Measurements from ENCODE around the gene FNBP1.
A peak's percentile ranks its signal among the peaks of the same experiment; 100 is the strongest.

The FNBP1 gene

DNA sequence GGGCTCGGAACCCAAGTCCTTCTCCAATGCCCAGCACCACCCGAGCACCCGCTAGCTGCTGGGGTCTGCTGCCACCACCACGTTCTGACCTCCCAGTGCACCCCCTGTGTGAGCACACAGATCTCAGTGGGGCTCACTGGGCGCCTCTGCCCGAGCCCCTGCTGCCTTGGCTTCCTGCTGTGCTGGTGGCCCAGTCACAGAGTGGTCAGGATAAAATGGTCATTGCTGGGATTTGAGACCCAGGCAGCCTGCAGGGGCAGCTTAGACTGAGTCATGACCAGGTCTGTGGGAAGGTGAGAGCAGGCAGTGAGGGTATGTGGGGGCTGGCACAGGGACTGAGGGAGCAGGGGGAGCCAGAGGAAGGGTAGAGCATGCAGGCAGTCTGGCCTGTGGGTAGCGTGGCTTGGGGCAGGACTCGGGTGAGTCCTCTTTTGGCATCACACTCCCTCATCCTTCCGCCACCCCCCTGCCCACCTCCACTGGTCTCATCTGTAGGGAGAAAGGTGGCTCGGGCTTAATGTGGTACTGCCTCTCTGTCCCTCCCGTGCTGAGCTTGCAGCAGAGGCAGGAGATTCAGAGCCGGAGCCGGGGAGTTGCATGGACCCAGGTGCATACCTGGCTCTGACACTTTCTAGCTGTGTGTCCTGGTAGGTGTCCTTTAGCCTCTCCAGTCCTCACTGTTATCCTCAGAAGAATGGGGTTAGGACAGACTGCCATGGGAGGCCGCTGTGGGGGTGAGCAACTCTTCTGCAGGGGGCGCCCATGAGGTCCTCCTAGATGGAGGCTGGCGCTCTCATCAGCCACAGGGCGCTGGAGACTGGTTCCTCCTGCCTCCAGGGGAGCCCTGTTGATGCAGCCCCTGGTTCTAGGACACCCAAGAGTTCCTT lies 175.6 kb downstream of the FNBP1 start:
- Histone ChIP-seq H3K4me3 (no peak overlapping the region), H3K4me2 (peak overlapping the region; percentile 52 to 90 (median 74)), H3K9ac (peak overlapping the region in 10 of 11 experiments; percentile 23 to 70 (median 46); a peak in 17 of 22 replicates), H3K27ac (peak overlapping the region in 9 of 11 experiments; percentile 5 to 86 (median 70); a peak in 17 of 22 replicates), H3K27me3 (no peaks in the 10 kb centered on the region), H3K36me3 (peaks cover 0 to 21% (median 8%) of the 10 kb centered on the region in 11 experiments; a peak in 8 of 22 replicates), H3K4me1 (peaks cover 25 to 71% (median 67%) of the 10 kb centered on the region in 10 experiments), H4K20me1 (peaks cover 0 to 3% (median 0%) of the 10 kb centered on the region in 11 experiments; a peak in 1 of 22 replicates), H3K9me3 (replicated peaks in 1 of 11) (no peaks in the 10 kb centered on the region)
- no peak for TF ChIP-seq Cebpa-rat (IDR thresholded peaks at IDR 0.05)

DNA sequence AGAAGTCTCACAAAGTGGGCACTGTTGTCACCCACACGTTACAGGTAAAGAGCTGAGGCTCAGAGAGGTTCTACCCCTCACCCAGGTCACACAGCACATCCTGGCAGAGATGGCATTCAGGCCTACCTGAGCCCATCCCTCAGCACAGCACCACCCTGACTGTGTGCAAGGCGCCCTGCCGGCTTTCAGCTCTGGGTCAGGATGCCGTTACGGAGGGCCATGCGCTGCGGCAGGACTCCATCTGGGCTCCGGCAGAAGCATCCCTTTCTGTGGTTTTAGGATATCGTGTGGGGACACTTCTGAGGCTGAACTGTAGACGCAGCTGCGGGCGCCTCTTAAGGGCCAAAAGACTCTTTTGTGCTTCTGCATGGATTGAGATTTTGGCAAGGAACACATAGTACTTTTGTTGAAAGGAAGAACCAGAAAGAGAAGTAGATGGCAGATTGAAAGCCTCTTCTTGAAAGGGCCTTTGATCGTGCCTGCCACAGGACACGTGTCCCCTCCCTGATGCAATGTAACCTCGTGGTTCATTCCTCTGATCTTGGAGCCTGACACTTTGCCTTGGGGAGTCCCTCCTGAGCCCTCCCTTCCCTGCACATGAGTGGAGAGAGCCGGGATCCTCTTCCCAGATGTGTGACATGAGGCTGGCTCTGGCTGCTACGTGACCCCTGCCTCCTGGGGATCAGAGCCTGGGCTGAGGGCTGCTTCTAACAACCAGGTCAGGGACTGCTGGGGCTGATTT lies 176.4 kb downstream of the FNBP1 start:
- peaks cover 0 to 3% (median 0%) of the 10 kb centered on the region in 11 experiments; a peak in 1 of 22 replicates for H4K20me1 ChIP-seq
- peak overlapping the region in 10 of 11 experiments; percentile 23 to 70 (median 46); a peak in 17 of 22 replicates for H3K9ac ChIP-seq
- peaks cover 26 to 79% (median 75%) of the 10 kb centered on the region in 10 experiments for H3K4me1 ChIP-seq
- H3K36me3 ChIP-seq = peaks cover 3 to 28% (median 14%) of the 10 kb centered on the region in 11 experiments; a peak in 20 of 22 replicates
- no peak; a peak in 1 of 22 replicates for TF ChIP-seq Cebpa-rat (IDR thresholded peaks at IDR 0.05)
- no peaks in the 10 kb centered on the region for H3K27me3 ChIP-seq
- no peaks in the 10 kb centered on the region for H3K9me3 ChIP-seq (replicated peaks in 1 of 11)
- H3K4me3 ChIP-seq = no peak overlapping the region
- peak overlapping the region in 9 of 11 experiments; percentile 5 to 86 (median 70); a peak in 17 of 22 replicates for H3K27ac ChIP-seq
- peak overlapping the region; percentile 52 to 90 (median 74) for H3K4me2 ChIP-seq

DNA sequence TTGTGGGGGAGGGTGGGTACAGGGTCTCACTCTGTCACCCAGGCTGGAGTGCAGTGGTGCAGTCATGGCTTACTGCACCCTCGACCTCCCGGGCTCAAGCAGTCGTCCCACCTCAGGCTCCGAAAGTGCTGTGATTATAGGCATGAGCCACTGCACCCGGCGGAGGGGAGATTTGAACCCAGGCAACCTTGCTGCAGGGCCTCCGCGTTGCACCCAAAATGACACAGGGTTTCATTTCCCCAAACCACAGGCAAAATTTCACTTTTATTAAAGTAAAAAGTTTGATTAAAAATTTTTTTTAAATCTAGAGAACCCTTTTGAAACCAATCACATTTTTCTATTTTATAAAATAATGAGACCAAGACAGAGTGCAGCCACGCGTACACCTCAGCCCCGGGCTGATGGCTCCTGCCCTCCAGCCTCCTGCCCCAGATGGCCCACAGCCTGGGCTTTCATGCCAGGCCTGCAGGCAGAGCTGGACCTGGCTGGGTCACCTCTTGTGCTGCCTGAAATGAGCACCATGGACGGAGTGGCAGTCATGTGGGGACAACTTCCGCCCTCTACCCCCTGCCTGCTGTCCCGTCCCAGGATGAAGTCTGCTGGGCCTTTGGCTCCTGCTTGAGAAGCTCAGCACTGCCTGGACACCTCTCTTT lies 177.2 kb downstream of the FNBP1 start:
- Histone ChIP-seq H3K9ac (peak overlapping the region in 5 of 11 experiments; percentile 41 to 70 (median 65); a peak in 9 of 22 replicates), H3K27ac (peak overlapping the region in 8 of 11 experiments; percentile 35 to 86 (median 76); a peak in 15 of 22 replicates), H3K4me2 (peak overlapping the region; percentile 52 to 90 (median 74)), H3K36me3 (peaks cover 11 to 36% (median 22%) of the 10 kb centered on the region in 11 experiments; a peak in 20 of 22 replicates), H4K20me1 (peaks cover 0 to 3% (median 0%) of the 10 kb centered on the region in 11 experiments; a peak in 1 of 22 replicates), H3K4me1 (peaks cover 26 to 86% (median 83%) of the 10 kb centered on the region in 10 experiments), H3K4me3 (no peak overlapping the region), H3K9me3 (replicated peaks in 1 of 11) (no peaks in the 10 kb centered on the region), H3K27me3 (no peaks in the 10 kb centered on the region)
- no peak for TF ChIP-seq Cebpa-rat (IDR thresholded peaks at IDR 0.05)

DNA sequence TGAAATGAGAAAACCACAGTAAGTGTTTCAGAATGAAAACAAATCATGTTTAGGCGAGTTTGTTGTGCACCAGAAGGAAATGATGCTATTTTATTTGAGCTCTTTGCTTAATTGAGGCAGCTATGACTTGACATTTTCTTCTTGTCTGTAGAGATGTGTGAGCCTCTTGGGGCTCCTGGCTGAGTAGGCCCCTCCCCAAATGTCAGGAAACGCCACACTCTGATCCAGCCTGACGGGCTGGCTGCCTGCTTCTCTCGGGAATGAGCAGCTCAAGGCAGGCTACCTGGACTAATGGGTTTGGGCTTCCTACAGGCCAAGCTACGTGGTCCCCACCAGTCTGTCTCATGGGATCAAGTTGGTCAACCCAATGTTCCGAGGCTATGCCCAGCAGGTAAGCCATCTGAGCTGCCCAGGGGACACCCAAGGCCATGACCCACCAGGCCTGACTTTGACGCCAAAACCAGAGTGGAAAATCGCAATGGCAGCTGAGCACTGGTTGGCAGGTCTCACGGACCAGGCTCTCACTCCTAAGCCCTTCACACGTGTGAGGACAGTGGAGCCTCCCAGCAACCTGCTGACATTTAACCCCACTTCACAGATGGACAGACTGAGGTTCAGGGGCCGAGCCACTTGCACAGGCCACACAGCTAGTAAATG lies 177.9 kb downstream of the FNBP1 start:
- H3K9ac ChIP-seq = peak overlapping the region in 6 of 11 experiments; percentile 9 to 62 (median 36); a peak in 9 of 22 replicates
- peak overlapping the region in 8 of 11 experiments; percentile 47 to 86 (median 76); a peak in 16 of 22 replicates for H3K27ac ChIP-seq
- H3K27me3 ChIP-seq = no peaks in the 10 kb centered on the region
- H4K20me1 ChIP-seq = no peaks in the 10 kb centered on the region
- H3K4me2 ChIP-seq = peak overlapping the region in 10 of 11 experiments; percentile 17 to 90 (median 74); a peak in 18 of 22 replicates
- H3K4me3 ChIP-seq = no peak overlapping the region
- peaks cover 26 to 93% (median 90%) of the 10 kb centered on the region in 10 experiments for H3K4me1 ChIP-seq
- TF ChIP-seq Cebpa-rat (IDR thresholded peaks at IDR 0.05) = no peak
- H3K36me3 ChIP-seq = peaks cover 11 to 42% (median 27%) of the 10 kb centered on the region in 11 experiments; a peak in 20 of 22 replicates
- no peaks in the 10 kb centered on the region for H3K9me3 ChIP-seq (replicated peaks in 1 of 11)

DNA sequence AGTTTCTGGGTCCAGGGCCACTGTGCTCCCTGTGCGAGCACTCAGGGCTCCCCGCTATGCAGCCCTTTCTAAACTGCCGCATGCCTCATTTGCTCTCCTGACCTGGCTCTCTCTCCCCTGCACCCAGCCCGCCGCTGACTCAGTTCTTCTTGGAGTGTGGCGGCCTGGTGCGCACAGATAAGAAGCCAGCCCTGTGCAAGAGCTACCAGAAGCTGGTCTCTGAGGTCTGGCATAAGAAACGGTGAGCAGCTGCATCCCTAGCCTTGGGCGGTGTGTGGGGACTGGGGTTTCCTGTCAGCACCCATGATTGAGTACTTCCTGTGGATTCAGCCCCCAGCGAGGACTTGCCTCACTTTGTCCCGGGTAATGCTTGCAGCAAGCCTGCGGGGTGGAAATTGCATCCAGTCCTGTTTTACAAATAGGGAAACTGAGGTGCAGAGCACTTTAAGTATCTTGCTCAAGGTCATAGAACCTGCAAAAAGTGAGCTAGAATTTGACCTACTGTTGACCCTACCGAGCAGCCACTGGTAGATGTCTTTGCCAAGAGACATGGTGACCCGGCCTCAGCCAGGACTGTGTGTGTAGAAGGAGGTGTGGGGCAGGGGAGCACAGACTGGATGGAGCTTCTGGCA lies 179.8 kb downstream of the FNBP1 start:
- no peak overlapping the region for H3K4me3 ChIP-seq
- peak overlapping the region in 8 of 11 experiments; percentile 34 to 70 (median 56); a peak in 11 of 22 replicates for H3K9ac ChIP-seq
- no peaks in the 10 kb centered on the region for H3K27me3 ChIP-seq
- H3K9me3 ChIP-seq (replicated peaks in 1 of 11) = no peaks in the 10 kb centered on the region
- no peaks in the 10 kb centered on the region for H4K20me1 ChIP-seq
- H3K27ac ChIP-seq = peak overlapping the region in 8 of 11 experiments; percentile 50 to 86 (median 76); a peak in 15 of 22 replicates
- H3K4me1 ChIP-seq = peaks cover 26 to 86% (median 81%) of the 10 kb centered on the region in 10 experiments
- TF ChIP-seq Cebpa-rat (IDR thresholded peaks at IDR 0.05) = peak in 7 of 11 experiments; percentile 20 to 97 (median 87); a peak in 11 of 22 replicates
- peaks cover 20 to 40% (median 33%) of the 10 kb centered on the region in 11 experiments; a peak in 21 of 22 replicates for H3K36me3 ChIP-seq
- H3K4me2 ChIP-seq = peak overlapping the region; percentile 56 to 85 (median 72)

DNA sequence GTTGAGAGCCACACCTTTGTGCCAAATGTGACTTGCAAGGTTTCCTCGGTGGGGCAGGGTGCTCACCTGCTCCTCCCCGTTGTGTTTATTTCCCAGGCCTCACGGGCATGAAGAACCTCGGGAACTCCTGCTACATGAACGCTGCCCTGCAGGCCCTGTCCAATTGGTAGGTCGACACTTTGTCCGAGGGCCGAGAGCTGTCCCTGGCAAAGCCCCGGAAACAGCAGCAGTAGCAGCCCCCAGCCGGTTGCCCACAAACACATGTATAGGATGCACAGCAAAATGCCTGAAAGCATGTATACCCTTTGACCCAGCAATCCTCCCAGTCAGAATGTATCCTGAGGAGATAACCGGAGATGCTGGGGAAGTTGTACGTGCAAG lies 181.6 kb downstream of the FNBP1 start:
- peak overlapping the region in 5 of 11 experiments; percentile 20 to 86 (median 81); a peak in 8 of 22 replicates for H3K27ac ChIP-seq
- H4K20me1 ChIP-seq = peaks cover 0 to under 1% (median 0%) of the 10 kb centered on the region in 11 experiments; a peak in 1 of 22 replicates
- no peaks in the 10 kb centered on the region for H3K9me3 ChIP-seq (replicated peaks in 1 of 11)
- no peaks in the 10 kb centered on the region for H3K27me3 ChIP-seq
- H3K4me2 ChIP-seq = peak overlapping the region in 8 of 11 experiments; percentile 65 to 85 (median 76); a peak in 12 of 22 replicates
- H3K36me3 ChIP-seq = peaks cover 28 to 56% (median 44%) of the 10 kb centered on the region in 11 experiments
- H3K4me3 ChIP-seq = no peak overlapping the region
- H3K9ac ChIP-seq = peak overlapping the region in 1 of 11 experiments; percentile 44; a peak in 2 of 22 replicates
- peaks cover 18 to 69% (median 65%) of the 10 kb centered on the region in 10 experiments for H3K4me1 ChIP-seq
- TF ChIP-seq Cebpa-rat (IDR thresholded peaks at IDR 0.05) = no peak

Data from BLaER1 treated with 17β-estradiol and CSF1 and Interleukin-3, amounts not matched to agents 10 nM and 100 nM (cell line).